Motor neuron (in vitro differentiated cells): Measurements from ENCODE around the gene CCDC106. TPM values are rescaled to one million over a fixed set of nuclear protein-coding genes. Genes with fewer than 3 reads are reported as not detected.

Experiments
- ATAC-seq, 8 experiments: fragments of 200-7000 bp; cut with Tn5 transposase; replicated peaks in 6 of 8; 2 replicates each; pipeline ENCODE4 v1.8.0; 2021; ENCODE audit warnings: mild to moderate bottlenecking in 8 of 8, moderate library complexity in 8 of 8
- H3K27ac ChIP-seq, 2 donors: fragments of 250-450 bp; sonication (Bioruptor Pico); 2 replicates each; pipeline ENCODE4 v1.9.0; 2021; ENCODE audit warnings: antibody characterized with exemption in 2 of 2, mild to moderate bottlenecking in 2 of 2, moderate library complexity in 1 of 2
- H3K4me1 ChIP-seq, 2 donors: fragments of 250-450 bp; sonication (Bioruptor Pico); replicated peaks in 1 of 2; 2 replicates each; pipeline ENCODE4 v1.6.1; 2021; ENCODE audit warnings: antibody characterized with exemption in 2 of 2, mild to moderate bottlenecking in 2 of 2, moderate library complexity in 1 of 2
- H3K4me3 ChIP-seq, 5 donors: fragments of 250-450 bp; sonication (Bioruptor Pico); 2 replicates each; pipeline ENCODE4 v1.9.0; 2021; ENCODE audit warnings: antibody characterized with exemption in 5 of 5, mild to moderate bottlenecking in 5 of 5, moderate library complexity in 4 of 5
- WGBS, 10 experiments: fragments of 450-650 bp; shearing (Covaris generic); methylation state at CpG; one replicate each; pipeline ENCODE4 v1.0.0; 2022; 5-methylcytosine and 5-hydroxymethylcytosine counted together
- in situ Hi-C, 9 experiments: fragments of 400-800 bp; cut with MboI; loops; one replicate each; pipeline ENCODE4 v1.15.0; 2021; ENCODE audit warnings: low sequenced_read_pairs in 9 of 9, low pct_unique_long_range_greater_than_20kb in 2 of 9; ENCODE audit not compliant: unreplicated experiment in 9 of 9
- total RNA-seq, 8 experiments: library from RNA; unstranded; fragments of 300-600 nt; gene quantifications; 2 replicates each; pipeline versions ENCODE4 v1.2.3 to v1.2.4, GENCODE V29; 2022

The CCDC106 gene
- total RNA-seq, 8 experiments from 2014 or later: 9.8 to 23.6 (median 13.6) TPM

- 92 to 100% (median 100%) methylated on average over 3 to 5 of the region's 23 CpGs; no CpG with 5 or more reads in 7 of the 10 experiments for WGBS, 10 experiments
- no peaks in the 10 kb centered on the region for H3K4me1 ChIP-seq
- in situ Hi-C loops: no loop called here
Measured at GRCh38 chr19:55695511-55696290, 47.7 kb downstream of the CCDC106 start.

GRCh38 chr19:55696301-55697068 is 48.5 kb downstream of the CCDC106 start:
- in situ Hi-C loops: no loop called here
- WGBS, 10 experiments: 80 to 100% (median 100%) methylated on average over 1 to 3 of the region's 20 CpGs; no CpG with 5 or more reads in 3 of the 10 experiments
- peak in 1 of 8 experiments; percentile 9 for ATAC-seq

More at GRCh38 chr19:55695511-55696290, 47.7 kb downstream of the CCDC106 start:
- Histone ChIP-seq H3K4me3 (no peak overlapping the region), H3K27ac (no peak overlapping the region)
- ATAC-seq: no peak

DNA sequence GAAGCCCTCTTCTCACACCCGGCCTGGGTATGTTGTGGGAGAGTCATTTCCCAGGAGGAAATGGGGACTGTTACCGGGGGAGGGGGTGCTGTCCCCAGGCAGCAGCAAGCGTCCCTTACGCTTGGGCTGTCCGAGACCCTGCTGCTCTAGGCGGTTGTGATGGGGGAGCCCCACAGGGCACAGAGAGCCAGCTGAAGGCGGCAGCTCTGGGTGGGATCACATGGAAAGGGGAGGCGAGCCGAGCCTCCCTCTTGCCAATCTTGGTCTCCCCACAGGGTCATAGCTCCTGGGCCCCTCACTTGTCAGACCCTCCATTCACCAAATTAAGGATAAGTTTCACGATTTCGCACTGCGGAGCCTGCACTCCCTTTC is 49.0 kb downstream of the CCDC106 start:
- Histone ChIP-seq H3K4me3 (no peak overlapping the region), H3K4me1 (no peaks in the 10 kb centered on the region), H3K27ac (no peak overlapping the region)
- 80 to 100% (median 97%) methylated on average over 1 to 5 of the region's 12 CpGs for WGBS, 10 experiments
- in situ Hi-C loops: no loop called here
- no peak for ATAC-seq

More at GRCh38 chr19:55696301-55697068, 48.5 kb downstream of the CCDC106 start:
- Histone ChIP-seq H3K4me1 (no peaks in the 10 kb centered on the region), H3K27ac (no peak overlapping the region), H3K4me3 (no peak overlapping the region)

DNA sequence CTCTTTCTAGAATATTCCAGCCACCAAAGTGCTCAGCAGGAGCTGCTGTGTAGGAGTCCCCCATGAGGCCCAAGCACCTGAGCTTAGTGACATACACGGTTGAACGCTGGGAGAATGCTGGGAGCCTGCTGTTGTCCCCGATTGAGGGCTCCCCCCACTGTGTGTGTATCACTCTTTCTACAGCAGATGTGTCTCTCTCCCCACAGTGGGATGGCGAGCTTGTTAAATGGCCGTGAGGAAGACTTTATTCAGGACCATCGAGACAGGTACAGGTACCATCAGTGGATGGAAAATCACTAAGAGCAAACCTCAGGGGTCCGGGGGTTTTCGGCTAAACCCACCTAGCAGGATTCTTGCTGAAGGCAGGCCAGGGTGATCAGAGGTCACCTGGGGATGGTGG is 49.7 kb downstream of the CCDC106 start:
- Histone ChIP-seq H3K4me3 (no peak overlapping the region), H3K27ac (no peak overlapping the region), H3K4me1 (no peaks in the 10 kb centered on the region)
- in situ Hi-C loops: no loop called here
- no peak for ATAC-seq
- 92 to 100% (median 98%) methylated on average over 2 to 3 of the region's 8 CpGs; no CpG with 5 or more reads in 6 of the 10 experiments for WGBS, 10 experiments

GRCh38 chr19:55698256-55698655 is 50.2 kb downstream of the CCDC106 start:
- H3K4me3 ChIP-seq: no peak overlapping the region
- H3K4me1 ChIP-seq: no peaks in the 10 kb centered on the region
- in situ Hi-C loops: no loop called here
- WGBS, 10 experiments: 80 to 100% (median 98%) methylated on average over 1 to 7 of the region's 17 CpGs; no CpG with 5 or more reads in 4 of the 10 experiments
- peak in 1 of 8 experiments; percentile 12 for ATAC-seq
- no peak overlapping the region for H3K27ac ChIP-seq

DNA sequence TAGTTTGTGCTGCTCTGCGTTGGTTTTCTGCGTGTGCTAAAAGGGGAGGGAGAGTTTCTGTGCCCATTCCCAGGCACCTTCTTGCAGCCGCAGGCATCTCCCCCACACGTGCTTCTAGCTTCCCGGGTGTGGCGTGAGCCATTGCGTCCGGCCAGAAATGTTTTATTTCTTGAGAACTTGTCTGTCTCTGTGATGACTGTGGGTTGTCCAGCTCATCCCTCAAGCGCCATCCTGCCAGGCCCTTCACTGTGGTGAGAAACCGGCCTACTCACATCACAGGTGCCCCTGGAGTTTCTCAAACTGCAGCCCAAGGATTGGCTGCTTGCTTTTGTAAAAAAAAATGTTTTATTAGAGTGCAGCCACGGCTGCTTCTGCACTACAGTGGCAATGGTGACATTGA is 51.2 kb downstream of the CCDC106 start:
- in situ Hi-C loops: no loop called here
- no peak overlapping the region for H3K27ac ChIP-seq
- ATAC-seq: no peak
- WGBS, 10 experiments: 80 to 100% (median 90%) methylated on average over 1 to 5 of the region's 11 CpGs; no CpG with 5 or more reads in 4 of the 10 experiments
- no peaks in the 10 kb centered on the region for H3K4me1 ChIP-seq
- H3K4me3 ChIP-seq: no peak overlapping the region

GRCh38 chr19:55700813-55701212 is 52.8 kb downstream of the CCDC106 start:
- Histone ChIP-seq H3K27ac (no peak overlapping the region), H3K4me3 (no peak overlapping the region), H3K4me1 (no peaks in the 10 kb centered on the region)
- ATAC-seq: no peak
- in situ Hi-C loops: no loop called here
- WGBS, 10 experiments: 96 to 100% (median 100%) methylated on average over 1 to 5 of the region's 12 CpGs; no CpG with 5 or more reads in 6 of the 10 experiments

- in situ Hi-C loops: no loop called here
Measured at GRCh38 chr19:55702131-55702627, 54.2 kb downstream of the CCDC106 start.

More at GRCh38 chr19:55702131-55702627, 54.2 kb downstream of the CCDC106 start:
- 47 to 96% (median 79%) methylated on average over 1 to 9 of the region's 13 CpGs; no CpG with 5 or more reads in 2 of the 10 experiments for WGBS, 10 experiments
- H3K27ac ChIP-seq: no peak overlapping the region
- H3K4me1 ChIP-seq: no peaks in the 10 kb centered on the region
- no peak for ATAC-seq
- no peak overlapping the region for H3K4me3 ChIP-seq

Other genes starting within 250 kb of the CCDC106 start
- gene UBE2S, start 240.4 kb upstream of the CCDC106 start, total RNA-seq: 10 to 100 TPM; 21.5 to 86.6 (median 37.8) TPM
- 1 to 10 TPM in 5 of 8 experiments, under 1 TPM in 3; 0.10 to 3.4 (median 1.5) TPM for gene SHISA7, start 204.9 kb upstream of the CCDC106 start, total RNA-seq
- 10 to 100 TPM; 35.4 to 82.0 (median 59.1) TPM for gene ISOC2, start 186.6 kb upstream of the CCDC106 start, total RNA-seq
- 1 to 10 TPM in 2 of 8 experiments, under 1 TPM in 5, not detected in 1; 0.05 to 1.3 (median 0.72) TPM for gene C19orf85, start 183.5 kb upstream of the CCDC106 start, total RNA-seq
- gene ZNF628, start 171.6 kb upstream of the CCDC106 start, total RNA-seq: 1 to 10 TPM; 1.1 to 5.6 (median 3.6) TPM
- 10 to 100 TPM; 10.9 to 62.6 (median 48.2) TPM for gene NAT14, start 163.0 kb upstream of the CCDC106 start, total RNA-seq
- 1 to 10 TPM in 3 of 8 experiments, under 1 TPM in 5; 0.27 to 3.0 (median 0.63) TPM for gene SSC5D, start 159.8 kb upstream of the CCDC106 start, total RNA-seq
- under 1 TPM in 1 of 8 experiments, not detected in 7; 0.18 TPM for gene SBK2, start 111.1 kb upstream of the CCDC106 start, total RNA-seq
- 1 to 10 TPM in 1 of 8 experiments, under 1 TPM in 4, not detected in 3; 0.14 to 1.1 (median 0.31) TPM for gene SBK3, start 102.7 kb upstream of the CCDC106 start, total RNA-seq
- 1 to 10 TPM; 3.4 to 9.4 (median 5.0) TPM for gene ZNF579, start 67.4 kb upstream of the CCDC106 start, total RNA-seq
- 10 to 100 TPM in 2 of 8 experiments, 1 to 10 TPM in 6; 5.0 to 11.6 (median 8.3) TPM for gene FIZ1, start 48.7 kb upstream of the CCDC106 start, total RNA-seq
- 10 to 100 TPM in 1 of 8 experiments, 1 to 10 TPM in 7; 3.7 to 12.3 (median 5.4) TPM for gene ZNF524, start 47.9 kb upstream of the CCDC106 start, total RNA-seq
- 1 to 10 TPM in 7 of 8 experiments, under 1 TPM in 1; 0.87 to 6.9 (median 3.5) TPM for gene ZNF865, start 42.6 kb upstream of the CCDC106 start, total RNA-seq
- gene ZNF784, start 23.6 kb upstream of the CCDC106 start, total RNA-seq: 1 to 10 TPM; 1.6 to 8.2 (median 4.1) TPM
- gene ZNF580, start 7.2 kb upstream of the CCDC106 start, total RNA-seq: 10 to 100 TPM in 6 of 8 experiments, 1 to 10 TPM in 2; 7.9 to 25.0 (median 11.1) TPM
- 10 to 100 TPM; 18.3 to 34.2 (median 24.9) TPM for gene ZNF581, start 4.6 kb upstream of the CCDC106 start, total RNA-seq
- 100 to 1,000 TPM in 7 of 8 experiments, 10 to 100 TPM in 1; 85.3 to 252 (median 133) TPM for gene U2AF2, start 6.8 kb downstream of the CCDC106 start, total RNA-seq
- gene EPN1, start 27.0 kb downstream of the CCDC106 start, total RNA-seq: 10 to 100 TPM; 21.8 to 79.7 (median 50.3) TPM
- 1 to 10 TPM in 1 of 8 experiments, under 1 TPM in 3, not detected in 4; 0.08 to 1.1 (median 0.23) TPM for gene NLRP9, start 90.2 kb downstream of the CCDC106 start, total RNA-seq
- gene RFPL4A, start 110.9 kb downstream of the CCDC106 start, total RNA-seq: under 1 TPM in 1 of 8 experiments, not detected in 7; 0.31 TPM
- under 1 TPM in 2 of 8 experiments, not detected in 6; 0.38 to 0.66 TPM for gene RFPL4AL1, start 120.9 kb downstream of the CCDC106 start, total RNA-seq
- under 1 TPM in 3 of 8 experiments, not detected in 5; 0.09 to 0.24 (median 0.14) TPM for gene NLRP11, start 183.8 kb downstream of the CCDC106 start, total RNA-seq
- gene NLRP4, start 188.3 kb downstream of the CCDC106 start, total RNA-seq: under 1 TPM in 2 of 8 experiments, not detected in 6; 0.14 to 0.17 TPM